Fibroblast of lung (primary cell): ENCODE measurements around the gene RSAD1.

Source experiments
- EZH2 ChIP-seq: IDR thresholded peaks from 2 replicates; pipeline ENCODE4 v1.5.1; 2012; ENCODE audit warnings: low read length, control low read depth, mild to moderate bottlenecking; ENCODE audit errors: missing control alignments
- TF ChIP-seq, protein P1 (sequence below), 2 donors: IDR thresholded peaks in 1 of 2; conservative IDR thresholded peaks in 1 of 2; 1 replicate in 1 of 2; 2 replicates in 1 of 2; pipeline ENCODE4 v1.5.1; 2011 to 2012; ENCODE audit warnings: low read length in 2 of 2, control low read depth in 1 of 2, inconsistent platforms in 1 of 2, low read depth in 1 of 2, mild to moderate bottlenecking in 1 of 2

DNA sequence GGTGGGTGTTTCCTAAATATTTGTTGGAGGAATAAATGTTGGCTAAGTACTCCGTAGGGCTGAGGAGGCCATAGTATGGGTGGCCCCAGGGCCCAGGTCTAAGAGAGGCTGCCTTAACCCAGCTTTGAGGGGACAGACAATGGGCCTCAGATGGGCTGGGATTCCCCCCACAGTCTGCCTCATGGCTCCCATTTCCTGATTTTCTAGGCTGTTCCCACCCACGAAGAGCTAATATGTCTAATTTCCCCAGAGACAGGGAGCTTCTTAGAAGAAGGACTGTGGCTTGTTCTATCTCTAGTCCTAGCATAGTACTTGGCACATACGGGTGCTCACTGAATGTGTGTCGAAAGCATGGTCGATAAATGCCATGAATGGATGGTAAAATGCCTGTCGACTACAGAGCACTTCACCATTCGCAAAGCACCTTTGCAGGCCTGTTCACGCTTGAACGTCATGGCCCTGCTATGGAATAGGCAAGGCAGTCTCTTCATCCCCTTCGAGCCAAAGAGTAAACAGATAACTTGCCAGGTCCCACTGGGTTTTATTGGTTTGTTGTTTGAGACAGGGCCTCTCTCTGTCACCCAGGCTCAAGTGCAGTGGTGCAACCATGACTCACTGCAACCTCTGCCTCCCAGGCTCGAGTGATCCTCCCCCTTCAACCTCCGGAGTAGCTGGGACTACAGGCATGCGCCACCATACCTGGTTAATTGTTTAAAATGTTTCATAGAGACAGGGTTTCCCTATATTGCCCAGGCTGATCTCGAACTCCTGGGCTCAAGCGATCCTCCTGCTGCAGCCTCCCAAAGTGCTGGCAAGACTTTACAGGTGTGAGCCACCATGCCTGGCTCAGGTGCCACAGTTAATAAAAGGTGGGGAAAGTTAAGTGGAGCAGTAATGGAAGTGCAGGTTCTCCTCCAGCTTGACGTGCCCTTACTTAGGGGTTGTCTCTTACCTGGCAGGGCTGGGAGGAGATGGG, 19.7 kb upstream of the RSAD1 start:
- TF ChIP-seq, protein P1, sequence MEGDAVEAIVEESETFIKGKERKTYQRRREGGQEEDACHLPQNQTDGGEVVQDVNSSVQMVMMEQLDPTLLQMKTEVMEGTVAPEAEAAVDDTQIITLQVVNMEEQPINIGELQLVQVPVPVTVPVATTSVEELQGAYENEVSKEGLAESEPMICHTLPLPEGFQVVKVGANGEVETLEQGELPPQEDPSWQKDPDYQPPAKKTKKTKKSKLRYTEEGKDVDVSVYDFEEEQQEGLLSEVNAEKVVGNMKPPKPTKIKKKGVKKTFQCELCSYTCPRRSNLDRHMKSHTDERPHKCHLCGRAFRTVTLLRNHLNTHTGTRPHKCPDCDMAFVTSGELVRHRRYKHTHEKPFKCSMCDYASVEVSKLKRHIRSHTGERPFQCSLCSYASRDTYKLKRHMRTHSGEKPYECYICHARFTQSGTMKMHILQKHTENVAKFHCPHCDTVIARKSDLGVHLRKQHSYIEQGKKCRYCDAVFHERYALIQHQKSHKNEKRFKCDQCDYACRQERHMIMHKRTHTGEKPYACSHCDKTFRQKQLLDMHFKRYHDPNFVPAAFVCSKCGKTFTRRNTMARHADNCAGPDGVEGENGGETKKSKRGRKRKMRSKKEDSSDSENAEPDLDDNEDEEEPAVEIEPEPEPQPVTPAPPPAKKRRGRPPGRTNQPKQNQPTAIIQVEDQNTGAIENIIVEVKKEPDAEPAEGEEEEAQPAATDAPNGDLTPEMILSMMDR (conservative IDR thresholded peaks at IDR 0.05 in 1 of 2, IDR thresholded peaks at IDR 0.05 in 1 of 2; ENCODE audit: low read depth in 1 of 2, low read length in 2 of 2): no peak
- no peak for TF ChIP-seq EZH2
